ENCODE data around the gene MYADML2.

The MYADML2 gene

GRCh38 chr17:81978524-81979298 is 31.7 kb upstream of the MYADML2 start:
- DNase-seq (ENCODE audit: low read depth) = no peak

- DNase-seq (ENCODE audit: low read depth) = peak; percentile 85
These were observed 30.3 kb upstream of the MYADML2 start, which contains the start of gene ASPSCR1 for GRCh38 chr17:81977211-81977808. TSS of gene ASPSCR1 (plus strand) at chr17:81977629. CDS start at chr17:81977647, 18 bp downstream.

- peak; percentile 17 for DNase-seq (ENCODE audit: low read depth)
These were observed 29.5 kb upstream of the MYADML2 start for GRCh38 chr17:81976332-81977210.

- no peak for DNase-seq (ENCODE audit: low read depth)
These were observed 26.4 kb upstream of the MYADML2 start for GRCh38 chr17:81973432-81973831.

- no peak for DNase-seq (ENCODE audit: low read depth)
These were observed 22.1 kb upstream of the MYADML2 start for GRCh38 chr17:81968850-81969812.

GRCh38 chr17:81968396-81968745 is 21.3 kb upstream of the MYADML2 start:
- no peak for DNase-seq (ENCODE audit: low read depth)

- peak; percentile 86 for DNase-seq (ENCODE audit: low read depth)
These were observed 20.7 kb upstream of the MYADML2 start for GRCh38 chr17:81967533-81968395.

- no peak for DNase-seq (ENCODE audit: low read depth)
These were observed 20.2 kb upstream of the MYADML2 start for GRCh38 chr17:81967244-81967532.

- no peak for DNase-seq (ENCODE audit: low read depth)
These were observed 19.6 kb upstream of the MYADML2 start for GRCh38 chr17:81966343-81967243.

- no peak for DNase-seq (ENCODE audit: low read depth)
These were observed 17.2 kb upstream of the MYADML2 start for GRCh38 chr17:81964081-81964849.

- no peak for DNase-seq (ENCODE audit: low read depth)
These were observed 15.7 kb upstream of the MYADML2 start for GRCh38 chr17:81962499-81963441.

GRCh38 chr17:81961521-81962498 is 14.8 kb upstream of the MYADML2 start:
- no peak for DNase-seq (ENCODE audit: low read depth)

GRCh38 chr17:81961087-81961511 is 14.1 kb upstream of the MYADML2 start, which contains the start of gene NOTUM:
TSS of gene NOTUM (minus strand) at chr17:81961187. CDS start at chr17:81960909, 278 bp downstream.
- DNase-seq (ENCODE audit: low read depth) = no peak

- no peak for DNase-seq (ENCODE audit: low read depth)
These were observed 13.3 kb upstream of the MYADML2 start for GRCh38 chr17:81960130-81960958.

- peak; percentile 77 for DNase-seq (ENCODE audit: low read depth)
These were observed 12.5 kb upstream of the MYADML2 start for GRCh38 chr17:81959362-81960129.
